HG02870 (cell line): ENCODE measurements around the gene SCUBE3.

Experiments
- ATAC-seq: cut with Tn5 transposase; IDR thresholded peaks from one replicate; pipeline ENCODE4 v1.9.1; 2021; ENCODE audit warnings: mild to moderate bottlenecking, moderate library complexity; ENCODE audit not compliant: unreplicated experiment

SCUBE3 gene

GRCh38 chr6:35209081-35209480 is 4.7 kb upstream of the SCUBE3 start:
- no peak for ATAC-seq

- ATAC-seq: no peak
Measured at GRCh38 chr6:35209622-35210247, 4.0 kb upstream of the SCUBE3 start.

DNA sequence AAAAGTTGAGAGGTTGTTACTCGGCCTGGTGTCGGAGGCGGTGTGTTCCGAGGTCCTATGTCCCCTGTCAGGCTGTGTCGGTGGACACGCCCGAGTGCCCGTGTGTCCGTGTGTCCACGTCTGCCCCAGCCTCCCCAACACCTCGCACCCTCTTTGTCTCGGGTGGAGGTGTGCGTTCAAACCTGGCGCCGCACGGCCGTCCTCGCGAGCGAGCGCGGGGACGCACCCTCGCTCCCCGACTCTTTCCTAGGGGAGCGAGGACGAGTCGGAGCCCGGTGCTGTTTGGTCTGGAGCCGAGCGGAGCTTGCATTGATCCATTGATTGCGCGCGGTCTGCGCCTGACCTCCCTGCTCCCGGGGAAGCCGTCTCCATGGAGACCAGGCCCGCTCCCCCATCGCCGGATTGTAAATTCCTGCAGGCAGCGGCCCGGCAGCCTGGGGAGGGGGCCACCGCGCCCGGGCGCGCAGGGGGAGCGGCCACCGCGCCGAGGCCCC is 411 bp upstream of the SCUBE3 start:
- ATAC-seq: no peak

GRCh38 chr6:35214869-35215664 is 1.3 kb downstream of the SCUBE3 start:
- no peak for ATAC-seq

- ATAC-seq: no peak
Measured at GRCh38 chr6:35215665-35216411, 2.1 kb downstream of the SCUBE3 start.

GRCh38 chr6:35216412-35216732 is 2.6 kb downstream of the SCUBE3 start:
- ATAC-seq: no peak

GRCh38 chr6:35216851-35217811 is 3.4 kb downstream of the SCUBE3 start:
- no peak for ATAC-seq

- ATAC-seq: no peak
Measured at GRCh38 chr6:35218021-35218420, 4.3 kb downstream of the SCUBE3 start.

- no peak for ATAC-seq
Measured at GRCh38 chr6:35218456-35218855, 4.7 kb downstream of the SCUBE3 start.

DNA sequence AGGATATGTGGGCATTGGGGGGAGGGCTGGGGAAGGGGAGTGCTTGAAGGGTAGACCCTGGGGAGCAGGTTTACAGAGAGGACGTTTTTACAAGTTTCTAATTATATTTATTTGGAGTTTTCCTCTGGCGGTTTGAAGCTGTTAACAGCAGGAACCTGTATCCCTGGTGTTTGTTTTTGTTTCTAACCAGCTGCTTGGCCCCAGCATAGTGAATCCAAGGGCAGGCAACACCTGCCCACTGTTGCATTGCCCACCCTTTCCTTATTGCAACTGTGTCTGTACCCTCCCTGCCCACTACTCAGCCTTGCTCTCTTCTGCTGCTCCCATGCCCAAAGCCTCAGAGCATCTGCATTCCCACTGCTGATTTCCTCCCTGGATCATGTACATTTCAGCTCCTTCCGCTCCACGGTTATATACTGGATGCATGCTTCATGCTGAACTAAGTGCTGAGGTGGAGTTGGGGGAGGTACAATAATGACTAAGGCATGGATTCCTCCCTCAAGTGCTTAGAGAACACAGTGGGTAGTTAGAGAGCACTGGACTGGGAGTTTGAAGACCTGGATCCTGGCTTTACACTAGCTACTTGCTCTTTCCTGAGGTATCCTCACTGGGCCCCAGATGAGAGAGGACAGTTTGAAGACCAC is 6.0 kb downstream of the SCUBE3 start:
- ATAC-seq: no peak

GRCh38 chr6:35220711-35221110 is 7.0 kb downstream of the SCUBE3 start:
- no peak for ATAC-seq

DNA sequence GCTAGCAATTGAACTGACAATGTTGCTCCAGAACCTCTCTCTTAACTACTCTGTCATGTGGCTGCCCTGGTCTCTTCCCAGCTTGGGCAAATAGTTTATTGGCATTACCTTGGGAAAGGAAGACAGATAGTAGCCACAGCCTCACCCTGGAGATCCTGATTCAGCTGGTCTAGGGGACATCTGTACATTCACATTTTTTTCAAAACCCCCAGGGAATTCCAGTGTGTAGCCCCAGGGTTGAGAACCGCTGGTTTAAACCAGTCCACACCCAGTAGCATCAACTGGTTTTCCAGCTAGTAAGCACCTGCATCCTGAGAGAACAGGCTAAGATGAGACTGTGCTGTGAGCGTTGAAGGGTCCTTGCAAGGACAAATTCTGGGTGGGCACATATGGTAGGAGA is 9.6 kb downstream of the SCUBE3 start:
- ATAC-seq: no peak

DNA sequence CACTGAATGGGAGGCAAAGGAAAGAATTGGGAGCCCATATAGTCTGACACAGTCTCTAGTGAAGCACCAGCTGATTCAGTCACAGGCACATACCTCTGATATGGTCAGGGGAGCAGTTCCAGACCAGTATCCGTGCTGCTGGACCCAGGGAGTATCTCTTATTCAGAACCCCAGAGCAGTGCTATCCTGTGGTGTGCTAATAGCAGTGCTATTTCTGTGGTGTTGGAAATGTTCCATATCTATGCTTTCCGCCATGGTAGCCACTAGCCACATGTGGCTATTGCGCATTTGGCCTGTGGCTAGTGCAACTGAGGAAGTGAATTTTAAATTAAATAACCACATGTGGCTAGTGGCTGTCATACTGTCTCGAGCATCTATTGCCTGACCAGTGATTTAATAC is 11.0 kb downstream of the SCUBE3 start:
- no peak for ATAC-seq

GRCh38 chr6:35228481-35228880 is 14.7 kb downstream of the SCUBE3 start:
- no peak for ATAC-seq

- ATAC-seq: no peak
Measured at GRCh38 chr6:35229304-35229703, 15.5 kb downstream of the SCUBE3 start.

DNA sequence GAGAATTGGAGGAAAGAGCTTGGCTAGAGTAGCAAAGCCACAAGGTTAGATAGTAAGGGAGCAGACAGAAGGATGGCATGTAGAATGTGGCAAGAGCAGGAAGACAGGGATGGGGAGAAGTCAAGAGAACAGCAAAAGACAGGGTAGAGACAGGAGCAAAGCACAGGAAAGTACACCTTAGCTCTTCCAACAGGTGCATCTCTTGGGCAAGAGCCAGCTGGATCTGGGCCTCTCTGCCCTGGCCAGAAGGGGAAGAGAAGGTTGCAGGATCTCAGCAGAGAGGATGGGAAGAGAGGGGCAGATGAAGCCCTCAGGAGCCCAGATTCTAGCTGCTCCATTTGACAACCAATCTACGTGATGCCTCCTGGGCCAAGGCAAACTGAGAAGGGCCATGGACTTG is 16.7 kb downstream of the SCUBE3 start:
- no peak for ATAC-seq

- ATAC-seq: no peak
Measured at GRCh38 chr6:35230950-35231349, 17.2 kb downstream of the SCUBE3 start.

GRCh38 chr6:35231563-35231962 is 17.8 kb downstream of the SCUBE3 start:
- ATAC-seq: no peak

DNA sequence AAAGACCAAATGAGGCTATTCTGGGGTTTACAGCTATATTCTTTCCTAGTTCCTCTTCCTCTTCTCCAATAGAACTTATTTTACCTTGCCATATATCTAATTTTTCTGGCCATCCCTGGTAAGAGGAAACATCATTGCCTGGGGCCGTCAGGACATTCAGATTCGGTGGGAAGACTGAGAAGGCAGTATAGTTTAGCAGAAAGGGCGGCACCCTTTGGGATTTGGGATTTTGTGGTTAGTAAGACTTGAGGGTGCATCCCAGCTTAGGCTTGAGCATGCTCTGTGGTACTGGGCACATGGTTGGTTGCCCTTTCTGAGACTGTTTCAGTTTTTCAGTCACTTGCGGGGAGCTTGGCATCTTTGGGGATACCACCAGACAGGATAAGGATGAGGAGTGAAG is 21.1 kb downstream of the SCUBE3 start:
- no peak for ATAC-seq

DNA sequence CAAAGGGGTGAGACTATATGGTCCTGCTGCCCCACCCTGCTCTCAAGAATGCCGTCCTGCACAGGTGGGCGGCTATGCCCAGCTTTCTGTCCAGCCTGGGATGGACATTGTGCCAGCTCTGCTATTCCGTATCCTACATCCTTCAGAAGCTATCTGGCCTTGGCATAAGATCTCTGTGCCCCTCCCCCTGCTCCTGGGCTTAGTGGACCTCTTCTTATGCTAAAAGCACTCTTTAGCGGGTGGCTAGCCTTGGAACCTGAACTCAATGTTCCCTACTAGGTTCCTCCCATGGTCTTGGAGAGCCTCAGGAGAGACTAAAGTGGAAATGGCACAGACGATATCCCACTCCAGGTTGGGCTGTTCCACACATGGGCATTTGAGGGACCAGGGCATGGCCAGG is 22.5 kb downstream of the SCUBE3 start:
- ATAC-seq: no peak
